Activated CD4-positive, CD25-positive, alpha-beta regulatory T cell treated with anti-CD3 and anti-CD28 coated beads, Interleukin-2, amount 50 U/mL, for 72 hours (primary cell): ENCODE results near the gene UCP3.
A peak's percentile ranks its signal among the peaks of the same experiment; 100 is the strongest.

Experiments
- DNase-seq: peaks from one replicate; pipeline ENCODE4 v3.0.0; 2021

The UCP3 gene

GRCh38 chr11:74008373-74009229, at the start of gene UCP3:
Gene UCP3 (minus strand): TSS chr11:74009085. CDS start chr11:74007042, 2,043 bp downstream.
- no peak for DNase-seq

GRCh38 chr11:74057249-74058151, 48.6 kb upstream of the UCP3 start:
- DNase-seq, result no peak

GRCh38 chr11:74055938-74056337, 47.1 kb upstream of the UCP3 start:
- DNase-seq, result no peak

GRCh38 chr11:74050465-74050864, 41.6 kb upstream of the UCP3 start:
- no peak for DNase-seq

GRCh38 chr11:74048993-74049392, 40.1 kb upstream of the UCP3 start:
- DNase-seq, result no peak

GRCh38 chr11:74044538-74044937, 35.7 kb upstream of the UCP3 start:
- no peak for DNase-seq

- DNase-seq, result no peak
These were observed 34.6 kb upstream of the UCP3 start for GRCh38 chr11:74043450-74043849.

GRCh38 chr11:74037309-74037708, 28.4 kb upstream of the UCP3 start:
- no peak for DNase-seq

- no peak for DNase-seq
These were observed 26.4 kb upstream of the UCP3 start for GRCh38 chr11:74035264-74035663.

GRCh38 chr11:74033046-74033445, 24.2 kb upstream of the UCP3 start:
- DNase-seq, result no peak

GRCh38 chr11:74030723-74031676, 22.1 kb upstream of the UCP3 start:
- no peak for DNase-seq

GRCh38 chr11:74025467-74026166, 16.7 kb upstream of the UCP3 start:
- DNase-seq, result no peak

- DNase-seq, result no peak
These were observed 15.6 kb upstream of the UCP3 start for GRCh38 chr11:74024261-74025029.

GRCh38 chr11:74023276-74023675, 14.4 kb upstream of the UCP3 start:
- no peak for DNase-seq

GRCh38 chr11:74022546-74022945, 13.7 kb upstream of the UCP3 start:
- no peak for DNase-seq

- DNase-seq, result no peak
These were observed 13.1 kb upstream of the UCP3 start for GRCh38 chr11:74021998-74022397.

- no peak for DNase-seq
These were observed 11.7 kb upstream of the UCP3 start for GRCh38 chr11:74020539-74020938.

GRCh38 chr11:74019860-74020259, 11.0 kb upstream of the UCP3 start:
- peak; percentile 52 for DNase-seq

GRCh38 chr11:74019104-74019738, 10.3 kb upstream of the UCP3 start:
- no peak for DNase-seq

GRCh38 chr11:74018331-74019005, 9.6 kb upstream of the UCP3 start:
- no peak for DNase-seq
